B cell (primary cell): Measurements from ENCODE around the gene FAIM2. TPM values are rescaled to one million over a fixed set of nuclear protein-coding genes. Genes with fewer than 3 reads are reported as not detected.

ENCODE experiments used
- ATAC-seq: fragments of 200-7000 bp; cut with Tn5 transposase; one replicate; pipeline ENCODE4 v1.10.0; 2021; ENCODE audit warnings: low read depth, mild to moderate bottlenecking, moderate number of reproducible peaks, moderate library complexity
- CTCF ChIA-PET: fragments of 350-600 bp; sonication (Branson Sonifier 250); formaldehyde crosslinking; loops from one replicate; lab custom pipeline; 2021; ENCODE audit warnings: antibody characterized with exemption, inconsistent platforms; lab: Charles Lee
- POLR2A ChIA-PET: fragments of 350-600 bp; sonication (Branson Sonifier 250); formaldehyde crosslinking; loops from one replicate; lab custom pipeline; 2021; ENCODE audit warnings: antibody characterized with exemption; lab: Charles Lee
- DNase-seq: peaks from one replicate; pipeline ENCODE4 v3.0.0; 2013
- H2AFZ ChIP-seq: 2 replicates; pipeline ENCODE4 v1.6.1; 2012; ENCODE audit warnings: mild to moderate bottlenecking, low read depth, low read length; ENCODE audit not compliant: insufficient read depth, poor library complexity, severe bottlenecking
- H3K27ac ChIP-seq, 2 donors: 1 replicate in 1 of 2; 2 replicates in 1 of 2; pipeline ENCODE4 v1.5.1; 2012 to 2013; ENCODE audit warnings: low read length in 2 of 2, mild to moderate bottlenecking in 2 of 2, moderate library complexity in 1 of 2
- H3K27me3 ChIP-seq, 4 experiments: fragments of 200-600 bp in 1 of 4; sonication (generic) in 1 of 4; replicated peaks in 1 of 4; 1 replicate in 2 of 4; 2 replicates in 2 of 4; pipeline versions ENCODE4 v1.6.1 to v1.7.0; 2013 to 2016; ENCODE audit warnings: low read length in 3 of 4, mild to moderate bottlenecking in 2 of 4, mixed read lengths in 1 of 4, moderate library complexity in 1 of 4; ENCODE audit not compliant: insufficient read depth in 4 of 4, control insufficient read depth in 3 of 4; ENCODE audit errors: control extremely low read depth in 1 of 4
- H3K36me3 ChIP-seq, 2 experiments: replicated peaks in 1 of 2; 1 replicate in 1 of 2; 2 replicates in 1 of 2; pipeline versions ENCODE4 v1.6.1 to v1.7.1; 2013; ENCODE audit warnings: low read length in 1 of 2; ENCODE audit not compliant: insufficient read depth in 2 of 2, control insufficient read depth in 1 of 2; ENCODE audit errors: control extremely low read depth in 1 of 2, extremely low read depth in 1 of 2
- H3K4me1 ChIP-seq, 2 donors: fragments of 200-600 bp in 1 of 2; sonication (generic) in 1 of 2; 1 replicate in 1 of 2; 2 replicates in 1 of 2; pipeline versions ENCODE4 v1.5.1 to v1.6.1; 2013 to 2017; ENCODE audit warnings: low read length in 2 of 2; ENCODE audit not compliant: control insufficient read depth in 2 of 2, insufficient read depth in 2 of 2
- H3K4me2 ChIP-seq: replicated peaks from 2 replicates; pipeline ENCODE3; 2012; ENCODE audit warnings: mild to moderate bottlenecking, low read depth, low read length; ENCODE audit not compliant: poor library complexity, severe bottlenecking
- H3K4me3 ChIP-seq, 5 experiments: fragments of 200-600 bp in 1 of 5; sonication (generic) in 1 of 5; 1 replicate in 3 of 5; 2 replicates in 2 of 5; pipeline versions ENCODE4 v1.5.1 to v1.7.0; 2011 to 2016; ENCODE audit warnings: low read length in 4 of 5, mild to moderate bottlenecking in 4 of 5, low read depth in 2 of 5, control low read depth in 1 of 5, moderate library complexity in 1 of 5; ENCODE audit not compliant: insufficient read depth in 1 of 5; ENCODE audit errors: control extremely low read depth in 1 of 5, extremely low read depth in 1 of 5
- H3K79me2 ChIP-seq: fragments of 200-600 bp; sonication (generic); one replicate; pipeline ENCODE4 v1.6.0; 2016; ENCODE audit warnings: low read length; ENCODE audit not compliant: control insufficient read depth, insufficient read depth
- H3K9ac ChIP-seq: fragments of 200-600 bp; sonication (generic); 2 replicates; pipeline ENCODE4 v1.6.1; 2017; ENCODE audit warnings: mild to moderate bottlenecking, low read length, moderate library complexity
- H3K9me3 ChIP-seq, 3 donors: one replicate each; pipeline versions ENCODE4 v1.6.1 to v1.7.1; 2013; ENCODE audit warnings: low read length in 2 of 3; ENCODE audit not compliant: control insufficient read depth in 2 of 3, insufficient read depth in 1 of 3; ENCODE audit errors: control extremely low read depth in 1 of 3
- H4K20me1 ChIP-seq: 2 replicates; pipeline ENCODE4 v1.6.0; 2012; ENCODE audit warnings: mild to moderate bottlenecking, low read length; ENCODE audit not compliant: insufficient read depth, control insufficient read depth, poor library complexity, severe bottlenecking
- H3K27ac Mint-ChIP-seq: one replicate; pipeline ENCODE4 v1.8.0; 2021; ENCODE audit warnings: mixed read lengths
- H3K27me3 Mint-ChIP-seq: one replicate; pipeline ENCODE4 v1.8.0; 2021; ENCODE audit warnings: mixed read lengths
- H3K4me1 Mint-ChIP-seq: one replicate; pipeline ENCODE4 v1.8.0; 2021; ENCODE audit warnings: mixed read lengths
- H3K4me3 Mint-ChIP-seq: one replicate; pipeline ENCODE4 v1.8.0; 2021; ENCODE audit warnings: mixed read lengths
- H3K9me3 Mint-ChIP-seq: one replicate; pipeline ENCODE4 v1.8.0; 2022; ENCODE audit warnings: mixed read lengths; ENCODE audit not compliant: insufficient read depth
- EZH2 ChIP-seq: IDR thresholded peaks from 2 replicates; pipeline ENCODE4 v1.6.1; 2012; ENCODE audit warnings: borderline replicate concordance, low read depth, mild to moderate bottlenecking, moderate library complexity, low read length; ENCODE audit not compliant: insufficient read depth, poor library complexity, severe bottlenecking
- WGBS: methylation state at CpG from one replicate; pipeline ENCODE4 v1.1.5; 2013; ENCODE audit warnings: missing lambda C conversion rate; ENCODE audit not compliant: insufficient coverage; 5-methylcytosine and 5-hydroxymethylcytosine counted together
- intact Hi-C: fragments of 100-400 bp; cut with micrococcal nuclease; formaldehyde crosslinking; loops from one replicate; pipeline ENCODE4 v1.10.0; 2022
- polyA plus RNA-seq: library from polyadenylated mRNA; depleted of rRNA; stranded (reverse); fragments of >200 nt; gene quantifications from 2 replicates; pipeline ENCODE4 v1.2.3, GENCODE V29; 2012
- total RNA-seq, 2 donors: library from RNA; stranded (reverse); fragments of 120-200 nt in 1 of 2; gene quantifications; 1 replicate in 1 of 2; 2 replicates in 1 of 2; pipeline versions ENCODE4 v1.2.3 to v1.2.4, GENCODE V29; 2013 to 2022
- TF ChIP-seq, protein P1 (sequence below): fragments of 200-600 bp; IDR thresholded peaks from one replicate; pipeline ENCODE4 v1.8.0; 2022; ENCODE audit warnings: antibody characterized with exemption, mild to moderate bottlenecking

FAIM2 gene
- total and polyA plus RNA-seq, 2 donors (not counting 1 experiment from before 2014, with no cell fraction given) = not detected

DNA sequence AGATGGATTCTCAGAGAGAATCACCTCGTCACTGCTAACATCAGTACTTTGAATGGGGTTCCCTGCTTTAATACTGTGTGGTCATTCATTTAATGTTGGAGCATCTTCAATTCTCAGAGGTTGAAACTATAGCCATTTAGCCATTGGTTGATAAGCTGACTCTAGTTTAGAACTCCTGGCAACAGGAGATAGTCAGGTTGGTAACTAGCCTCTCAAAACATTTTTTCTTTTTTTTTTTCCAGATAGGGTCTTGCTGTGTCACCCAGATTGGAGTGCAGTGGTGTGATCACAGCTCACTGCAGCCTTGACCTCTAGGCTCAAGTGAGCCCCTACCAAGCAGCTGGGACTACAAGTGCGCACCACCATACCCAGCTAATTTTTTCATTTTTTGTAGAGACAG is 72.0 kb downstream of the FAIM2 start:
- ChIA-PET POLR2A (no interaction called here), CTCF (interaction anchor here (1.0 to 1.3 kb wide), 2 partner anchors 8 to 53 kb away, joined by 3 to 4 read pairs; no protein-coding TSS in a partner anchor)
- H3K9ac ChIP-seq = no peak overlapping the region
- H3K4me2 ChIP-seq = no peak overlapping the region
- no peaks in the 10 kb centered on the region for H3K36me3 ChIP-seq
- no peaks in the 10 kb centered on the region for H4K20me1 ChIP-seq
- peaks cover 13 to 15% of the 10 kb centered on the region in 2 donors for H3K4me1 ChIP-seq
- H3K9me3 Mint-ChIP-seq = no peaks in the 10 kb centered on the region
- H3K9me3 ChIP-seq = no peaks in the 10 kb centered on the region
- TF ChIP-seq, protein P1, sequence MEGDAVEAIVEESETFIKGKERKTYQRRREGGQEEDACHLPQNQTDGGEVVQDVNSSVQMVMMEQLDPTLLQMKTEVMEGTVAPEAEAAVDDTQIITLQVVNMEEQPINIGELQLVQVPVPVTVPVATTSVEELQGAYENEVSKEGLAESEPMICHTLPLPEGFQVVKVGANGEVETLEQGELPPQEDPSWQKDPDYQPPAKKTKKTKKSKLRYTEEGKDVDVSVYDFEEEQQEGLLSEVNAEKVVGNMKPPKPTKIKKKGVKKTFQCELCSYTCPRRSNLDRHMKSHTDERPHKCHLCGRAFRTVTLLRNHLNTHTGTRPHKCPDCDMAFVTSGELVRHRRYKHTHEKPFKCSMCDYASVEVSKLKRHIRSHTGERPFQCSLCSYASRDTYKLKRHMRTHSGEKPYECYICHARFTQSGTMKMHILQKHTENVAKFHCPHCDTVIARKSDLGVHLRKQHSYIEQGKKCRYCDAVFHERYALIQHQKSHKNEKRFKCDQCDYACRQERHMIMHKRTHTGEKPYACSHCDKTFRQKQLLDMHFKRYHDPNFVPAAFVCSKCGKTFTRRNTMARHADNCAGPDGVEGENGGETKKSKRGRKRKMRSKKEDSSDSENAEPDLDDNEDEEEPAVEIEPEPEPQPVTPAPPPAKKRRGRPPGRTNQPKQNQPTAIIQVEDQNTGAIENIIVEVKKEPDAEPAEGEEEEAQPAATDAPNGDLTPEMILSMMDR = no peak
- no peak for TF ChIP-seq EZH2
- H3K4me3 Mint-ChIP-seq = no peak overlapping the region
- H3K4me1 Mint-ChIP-seq = peaks cover 21% of the 10 kb centered on the region
- H3K27ac ChIP-seq = no peak overlapping the region
- H3K27ac Mint-ChIP-seq = no peak overlapping the region
- no peak for DNase-seq
- ATAC-seq = no peak
- no peaks in the 10 kb centered on the region for H3K27me3 ChIP-seq
- no peak overlapping the region for H3K4me3 ChIP-seq
- H3K27me3 Mint-ChIP-seq = no peaks in the 10 kb centered on the region
- peaks cover 14% of the 10 kb centered on the region for H3K79me2 ChIP-seq
- H2AFZ ChIP-seq = no peak overlapping the region
- WGBS = 100% methylated on average over 1 of the region's 2 CpGs
- intact Hi-C loops = no loop called here
